H1 (cell line): Measurements from ENCODE around the gene BAZ1B. TPM values are rescaled to one million over a fixed set of nuclear protein-coding genes. Genes with fewer than 3 reads are reported as not detected.

ENCODE experiments used
- CTCF ChIA-PET: fragments of 300-600 bp; sonication (Branson Sonifier 250); formaldehyde crosslinking; loops from one replicate; lab custom pipeline; 2021; ENCODE audit not compliant: partially characterized antibody; lab: Charles Lee
- POLR2A ChIA-PET: fragments of 300-600 bp; sonication (Branson Sonifier 250); formaldehyde crosslinking; loops from one replicate; lab custom pipeline; 2021; ENCODE audit warnings: inconsistent platforms; ENCODE audit not compliant: partially characterized antibody; lab: Charles Lee
- DNase-seq, 2 experiments: peaks; one replicate each; pipeline versions ENCODE4 v3.0.0 to v3.0.0-alpha.2; 2010 to 2022; ENCODE audit warnings: low spot score in 2 of 2, low read depth in 1 of 2, mixed read lengths in 1 of 2
- FAIRE-seq: peaks from 2 replicates; lab custom pipeline; 2011; peaks lifted over from hg19 to GRCh38; lab: Jason Lieb, UNC
- H2AFZ ChIP-seq: 2 replicates; pipeline ENCODE4 v1.8.1; 2012; ENCODE audit warnings: low read length, inconsistent platforms
- H2AK5ac ChIP-seq: 2 replicates; pipeline ENCODE4 v1.6.1; 2013; ENCODE audit warnings: low read depth, low read length
- H2BK120ac ChIP-seq: replicated peaks from 2 replicates; pipeline ENCODE3; 2013; ENCODE audit warnings: low read depth, low read length, inconsistent platforms
- H2BK12ac ChIP-seq: 2 replicates; pipeline ENCODE4 v1.6.1; 2013; ENCODE audit warnings: low read depth, low read length
- H2BK15ac ChIP-seq: 2 replicates; pipeline ENCODE4 v1.6.1; 2013; ENCODE audit warnings: low read length
- H2BK20ac ChIP-seq: 2 replicates; pipeline ENCODE4 v1.6.1; 2013; ENCODE audit warnings: low read length
- H2BK5ac ChIP-seq: 2 replicates; pipeline ENCODE4 v1.6.1; 2013; ENCODE audit warnings: low read depth, low read length
- H3K14ac ChIP-seq: 2 replicates; pipeline ENCODE4 v1.6.1; 2013; ENCODE audit warnings: inconsistent platforms; ENCODE audit not compliant: insufficient read length
- H3K18ac ChIP-seq: 2 replicates; pipeline ENCODE4 v1.6.1; 2013; ENCODE audit warnings: low read length; ENCODE audit errors: extremely low read depth
- H3K23ac ChIP-seq: 2 replicates; pipeline ENCODE4 v1.6.1; 2013; ENCODE audit warnings: inconsistent platforms; ENCODE audit not compliant: insufficient read length
- H3K23me2 ChIP-seq: 2 replicates; pipeline ENCODE4 v1.6.1; 2013; ENCODE audit warnings: low read depth, low read length
- H3K27ac ChIP-seq: 2 replicates; pipeline ENCODE4 v1.6.1; 2011; ENCODE audit warnings: low read depth, low read length, inconsistent platforms
- H3K27me3 ChIP-seq, 4 experiments: replicated peaks in 1 of 4; 1 replicate in 1 of 4; 2 replicates in 3 of 4; pipeline versions ENCODE4 v1.6.1 to v1.8.1; 2011 to 2013; ENCODE audit warnings: low read length in 3 of 4, mild to moderate bottlenecking in 3 of 4, inconsistent platforms in 2 of 4, mixed read lengths in 2 of 4, moderate library complexity in 1 of 4; ENCODE audit not compliant: control insufficient read depth in 3 of 4, insufficient read depth in 3 of 4; ENCODE audit errors: extremely low read depth in 1 of 4
- H3K36me3 ChIP-seq, 4 experiments: 2 replicates each; pipeline versions ENCODE4 v1.6.1 to v1.8.1; 2011 to 2013; ENCODE audit warnings: mild to moderate bottlenecking in 4 of 4, low read length in 3 of 4, moderate library complexity in 2 of 4, control low read depth in 1 of 4, inconsistent platforms in 1 of 4; ENCODE audit not compliant: insufficient read depth in 4 of 4, control insufficient read depth in 2 of 4
- H3K4ac ChIP-seq: replicated peaks from 2 replicates; pipeline ENCODE3; 2013; ENCODE audit warnings: low read length, low read depth, mixed read lengths, inconsistent platforms; ENCODE audit not compliant: insufficient read length
- H3K4me1 ChIP-seq, 4 experiments: replicated peaks in 1 of 4; 1 replicate in 1 of 4; 2 replicates in 3 of 4; pipeline versions ENCODE4 v1.6.1 to v1.8.1; 2011 to 2013; ENCODE audit warnings: low read length in 3 of 4, inconsistent platforms in 2 of 4, mixed read lengths in 1 of 4; ENCODE audit not compliant: insufficient read depth in 4 of 4, control insufficient read depth in 3 of 4
- H3K4me2 ChIP-seq, 2 experiments: 2 replicates each; pipeline versions ENCODE4 v1.6.1 to v1.8.1; 2011 to 2013; ENCODE audit warnings: low read depth in 2 of 2, low read length in 2 of 2, control low read depth in 1 of 2, inconsistent platforms in 1 of 2, mild to moderate bottlenecking in 1 of 2; ENCODE audit not compliant: insufficient read depth in 1 of 2
- H3K4me3 ChIP-seq, 4 experiments: fragments of 200-600, 300-600 bp in 1 of 4; sonication (generic), shearing (Covaris generic), sonication (Bioruptor Twin) in 1 of 4; 2 replicates each; pipeline versions ENCODE4 v1.5.1 to v1.8.1; 2011 to 2016; ENCODE audit warnings: low read length in 4 of 4, low read depth in 3 of 4, control low read depth in 2 of 4, inconsistent platforms in 2 of 4, mild to moderate bottlenecking in 2 of 4, mixed read lengths in 1 of 4, moderate library complexity in 1 of 4; ENCODE audit not compliant: insufficient read depth in 2 of 4; ENCODE audit errors: extremely low read depth in 1 of 4
- H3K56ac ChIP-seq: replicated peaks from 2 replicates; pipeline ENCODE3; 2013; ENCODE audit warnings: low read depth, mild to moderate bottlenecking, mixed read lengths, low read length, inconsistent platforms; ENCODE audit not compliant: insufficient read length
- H3K79me1 ChIP-seq: 2 replicates; pipeline ENCODE4 v1.6.1; 2013; ENCODE audit warnings: low read depth, low read length, control low read depth
- H3K79me2 ChIP-seq, 2 experiments: 2 replicates each; pipeline versions ENCODE4 v1.6.1 to v1.8.1; 2012 to 2013; ENCODE audit warnings: low read length in 2 of 2, mild to moderate bottlenecking in 2 of 2, inconsistent platforms in 1 of 2; ENCODE audit not compliant: insufficient read depth in 2 of 2, control insufficient read depth in 1 of 2
- H3K9ac ChIP-seq, 4 experiments: replicated peaks in 1 of 4; 1 replicate in 1 of 4; 2 replicates in 3 of 4; pipeline versions ENCODE4 v1.6.1 to v1.8.1; 2011 to 2013; ENCODE audit warnings: low read depth in 3 of 4, low read length in 3 of 4, control low read depth in 2 of 4, mild to moderate bottlenecking in 2 of 4, moderate library complexity in 2 of 4, inconsistent platforms in 1 of 4; ENCODE audit errors: extremely low read depth in 1 of 4
- H3K9me3 ChIP-seq, 2 experiments: 2 replicates each; pipeline versions ENCODE4 v1.6.1 to v1.8.1; 2012 to 2013; ENCODE audit warnings: mild to moderate bottlenecking in 2 of 2, moderate library complexity in 2 of 2, control low read depth in 1 of 2, inconsistent platforms in 1 of 2, low read depth in 1 of 2, low read length in 1 of 2, mixed read lengths in 1 of 2; ENCODE audit not compliant: insufficient read depth in 2 of 2
- H4K20me1 ChIP-seq, 2 experiments: replicated peaks in 1 of 2; 2 replicates each; pipeline versions ENCODE3 to v1.8.1; 2011 to 2013; ENCODE audit warnings: inconsistent platforms in 2 of 2, low read length in 2 of 2, mild to moderate bottlenecking in 1 of 2; ENCODE audit not compliant: insufficient read depth in 2 of 2, control insufficient read depth in 1 of 2
- H4K5ac ChIP-seq: 2 replicates; pipeline ENCODE4 v1.6.1; 2013; ENCODE audit warnings: low read length, low read depth, mixed read lengths, inconsistent platforms; ENCODE audit not compliant: insufficient read length
- H4K8ac ChIP-seq: 2 replicates; pipeline ENCODE4 v1.8.0; 2013; ENCODE audit warnings: mild to moderate bottlenecking, moderate library complexity, low read length, inconsistent platforms; ENCODE audit not compliant: insufficient read depth; ENCODE audit errors: extremely low read depth
- H4K91ac ChIP-seq: replicated peaks from 2 replicates; pipeline ENCODE3; 2013; ENCODE audit warnings: low read length, mixed read lengths, inconsistent platforms; ENCODE audit not compliant: insufficient read length
- ATF3 ChIP-seq: IDR thresholded peaks from 2 replicates; pipeline ENCODE4 v1.6.1; 2011; ENCODE audit warnings: low read depth, mild to moderate bottlenecking, low read length; ENCODE audit not compliant: insufficient read depth
- CBX5 ChIP-seq: fragments of 300-800, 300-1000 bp; sonication (generic); IDR thresholded peaks from 2 replicates; pipeline ENCODE4 v1.7.1; 2016; ENCODE audit warnings: antibody characterized with exemption, low read length, low read depth
- CHD2 ChIP-seq: IDR thresholded peaks from 2 replicates; pipeline ENCODE4 v1.6.1; 2012; ENCODE audit warnings: low read length, improper control_type of control experiment
- CTBP2 ChIP-seq: IDR thresholded peaks from 2 replicates; pipeline ENCODE4 v1.7.0; 2011; ENCODE audit warnings: borderline replicate concordance, mild to moderate bottlenecking, moderate library complexity, mixed read lengths, low read length; ENCODE audit not compliant: insufficient read depth, insufficient read length
- E2F6 ChIP-seq: IDR thresholded peaks from 2 replicates; pipeline ENCODE4 v1.6.1; 2012; ENCODE audit warnings: inconsistent platforms
- EP300 ChIP-seq, 2 experiments: IDR thresholded peaks; 1 replicate in 1 of 2; 2 replicates in 1 of 2; pipeline ENCODE4 v1.6.1; 2011 to 2012; ENCODE audit warnings: low read depth in 2 of 2, low read length in 2 of 2, mild to moderate bottlenecking in 2 of 2, borderline replicate concordance in 1 of 2, inconsistent platforms in 1 of 2, moderate library complexity in 1 of 2
- GTF2F1 ChIP-seq: IDR thresholded peaks from 2 replicates; pipeline ENCODE4 v1.6.1; 2012; ENCODE audit warnings: low read depth, low read length, improper control_type of control experiment, borderline replicate concordance
- JUN ChIP-seq: IDR thresholded peaks from 2 replicates; pipeline ENCODE4 v1.6.1; 2011; ENCODE audit warnings: low read depth, mild to moderate bottlenecking, improper control_type of control experiment, low read length
- JUND ChIP-seq: IDR thresholded peaks from 2 replicates; pipeline ENCODE4 v1.6.1; 2011; ENCODE audit warnings: mild to moderate bottlenecking, improper control_type of control experiment, low read length
- KDM5A ChIP-seq: fragments of 200-600 bp; IDR thresholded peaks from 2 replicates; pipeline ENCODE4 v1.7.1; 2012; ENCODE audit warnings: mild to moderate bottlenecking, low read length, inconsistent platforms, mixed read lengths
- MAFK ChIP-seq: IDR thresholded peaks from 2 replicates; pipeline ENCODE4 v1.6.1; 2012; ENCODE audit warnings: low read depth, mild to moderate bottlenecking, improper control_type of control experiment, low read length
- SP2 ChIP-seq: IDR thresholded peaks from 2 replicates; pipeline ENCODE4 v1.6.1; 2012; ENCODE audit warnings: mild to moderate bottlenecking, low read length, inconsistent platforms
- TAF7 ChIP-seq: optimal IDR thresholded peaks from 2 replicates; pipeline ENCODE3; 2011; ENCODE audit warnings: low read depth, mild to moderate bottlenecking, inconsistent platforms, low read length, moderate library complexity, borderline replicate concordance
- WGBS, 2 experiments: shearing (Covaris generic) in 1 of 2; methylation state at CpG; one replicate each; pipeline versions ENCODE4 v1.1.6 to v1.1.7; 2013 to 2015; ENCODE audit warnings: low lambda C conversion rate in 2 of 2, mixed read lengths in 2 of 2, inconsistent platforms in 1 of 2, low coverage in 1 of 2, missing lambda C conversion rate in 1 of 2; ENCODE audit not compliant: insufficient replicate concordance in 2 of 2, insufficient coverage in 1 of 2, insufficient read length in 1 of 2; ENCODE audit errors: extremely low coverage in 1 of 2, missing lambda C conversion rate in 1 of 2; 5-methylcytosine and 5-hydroxymethylcytosine counted together
- polyA plus RNA-seq, 7 experiments: library from polyadenylated mRNA; depleted of rRNA in 3 of 7; stranded (reverse) in 5 of 7; unstranded in 2 of 7; fragments of >200 nt in 5 of 7; fragments of 200-250 nt in 2 of 7; gene quantifications; 1 replicate in 5 of 7; 2 replicates in 1 of 7; 4 replicates in 1 of 7; pipeline versions ENCODE4 v1.2.1 to v1.2.3, GENCODE V29; 2011 to 2013; ENCODE audit warnings: missing spikeins in 2 of 7, mixed read lengths in 2 of 7
- total RNA-seq: library from RNA; stranded (reverse); fragmentation: NEBNext Ultra II Directional; extraction: Animal tissue kit (Norgen Biotek cat#: 25700); gene quantifications from 2 replicates; pipeline ENCODE4 v1.2.1, GENCODE V29; 2021

The BAZ1B gene
- total and polyA plus RNA-seq, 2 of the 8 experiments (the other 6 are each of a cell fraction or from before 2014, with no cell fraction given) = 21.0 to 86.8 TPM

- H4K5ac ChIP-seq = no peak overlapping the region
- DNase-seq (no peak), FAIRE-seq (no peak)
- 90% methylated on average over 4 of the region's 4 CpGs; no CpG with 5 or more reads in 1 of the 2 experiments for WGBS, 2 experiments
- H3K23me2 ChIP-seq = no peaks in the 10 kb centered on the region; the same call in 1 of the 2 replicates
- no peak overlapping the region for H3K4me2 ChIP-seq
- H3K56ac ChIP-seq = no peak overlapping the region
- H3K14ac ChIP-seq = no peak overlapping the region
- ChIA-PET CTCF (interaction anchor here (1.6 kb wide), 1 partner anchor 15 kb away, joined by 4 read pairs; no protein-coding TSS in a partner anchor), POLR2A (interaction anchor here (0.5 to 1.2 kb wide), 2 partner anchors 9 to 81 kb away, joined by 3 read pairs; no protein-coding TSS in a partner anchor)
- H3K4ac ChIP-seq = no peak overlapping the region
- no peak overlapping the region for H3K4me3 ChIP-seq
- no peak overlapping the region for H2BK15ac ChIP-seq
- H4K91ac ChIP-seq = no peak overlapping the region
- peaks cover 3 to 14% of the 10 kb centered on the region in 2 experiments for H4K20me1 ChIP-seq
- no peaks in the 10 kb centered on the region for H3K27me3 ChIP-seq
- no peaks in the 10 kb centered on the region for H3K9me3 ChIP-seq
- no peak overlapping the region for H4K8ac ChIP-seq
- no peaks in the 10 kb centered on the region; a peak in 1 of 4 replicates for H3K79me2 ChIP-seq
- no peak overlapping the region for H2BK12ac ChIP-seq
- no peak overlapping the region for H2BK120ac ChIP-seq
- H3K9ac ChIP-seq = 0 out of 7 replicates have a peak overlapping the region, but pooled peaks of 1 of the 4 experiments have one; percentile 7
- no peaks in the 10 kb centered on the region for H3K79me1 ChIP-seq
- no peak overlapping the region for H2AFZ ChIP-seq
- H2AK5ac ChIP-seq = no peak overlapping the region
- H3K4me1 ChIP-seq = no peaks in the 10 kb centered on the region
- H3K23ac ChIP-seq = no peak overlapping the region
- no peak overlapping the region for H2BK5ac ChIP-seq
- no peak overlapping the region for H3K18ac ChIP-seq
- H3K36me3 ChIP-seq = peaks cover 76 to 95% (median 91%) of the 10 kb centered on the region in 4 experiments
- no peak overlapping the region for H2BK20ac ChIP-seq
- H3K27ac ChIP-seq = no peak overlapping the region
- no peak for TF ChIP-seq ATF3
- no peak for TF ChIP-seq CTBP2
- TF ChIP-seq KDM5A = no peak
- no peak for TF ChIP-seq CBX5
- no peak for TF ChIP-seq SP2
- no peak for TF ChIP-seq E2F6
- TF ChIP-seq JUND = no peak
- no peak for TF ChIP-seq TAF7
- no peak for TF ChIP-seq JUN
- TF ChIP-seq EP300 (IDR thresholded peaks at IDR 0.05; ENCODE audit: borderline replicate concordance in 1 of 2, low read depth in 2 of 2, low read length in 2 of 2) = no peak
- no peak for TF ChIP-seq GTF2F1
- no peak for TF ChIP-seq CHD2
- TF ChIP-seq MAFK = no peak
Measured at GRCh38 chr7:73446682-73447081, 75.4 kb downstream of the BAZ1B start.
